OCI-LY7 (cell line): ENCODE measurements around the gene ST6GALNAC6. TPM values are rescaled to one million over a fixed set of nuclear protein-coding genes. Genes with fewer than 3 reads are reported as not detected.
A peak's percentile ranks its signal among the peaks of the same experiment; 100 is the strongest.

Experiments
- BruUV-seq: library from RNA; stranded (reverse); fragments of 400-500 nt; replicated peaks from 2 replicates; lab custom pipeline; 2021; lab: Mats Ljungman, UMichigan
- CTCF ChIA-PET: fragments of 300-600 bp; sonication (Branson Sonifier 250); formaldehyde crosslinking; loops from one replicate; lab custom pipeline; 2022; ENCODE audit warnings: antibody characterized with exemption; ENCODE audit not compliant: unreplicated experiment; lab: Charles Lee
- POLR2A ChIA-PET: fragments of 300-600 bp; sonication (Branson Sonifier 250); formaldehyde crosslinking; loops from one replicate; lab custom pipeline; 2022; ENCODE audit warnings: antibody characterized with exemption; lab: Charles Lee
- DNase-seq: peaks from one replicate; pipeline ENCODE4 v3.0.0-alpha.2; 2015; ENCODE audit warnings: low spot score
- H2AFZ ChIP-seq: fragments of 200-600 bp; sonication (generic), shearing (Covaris generic); 2 replicates; pipeline ENCODE4 v1.6.1; 2014; ENCODE audit warnings: mild to moderate bottlenecking, antibody characterized with exemption, low read length, moderate library complexity
- H3K27ac ChIP-seq: fragments of 200-600 bp; sonication (generic); 2 replicates; pipeline ENCODE4 v1.5.1; 2014; ENCODE audit warnings: mixed run types, low read depth, mild to moderate bottlenecking, moderate library complexity, low read length, inconsistent platforms; ENCODE audit not compliant: poor library complexity, severe bottlenecking
- H3K36me3 ChIP-seq: fragments of 200-600 bp; sonication (generic); 2 replicates; pipeline ENCODE4 v1.6.1; 2014; ENCODE audit warnings: mild to moderate bottlenecking, antibody characterized with exemption, low read length, moderate library complexity, mixed read lengths; ENCODE audit not compliant: insufficient read depth
- H3K4me1 ChIP-seq: fragments of 200-600 bp; sonication (generic); 2 replicates; pipeline ENCODE4 v1.5.1; 2014; ENCODE audit warnings: mild to moderate bottlenecking, low read length; ENCODE audit not compliant: insufficient read depth, poor library complexity, severe bottlenecking
- H3K4me2 ChIP-seq: fragments of 200-600 bp; sonication (generic); 2 replicates; pipeline ENCODE4 v1.6.1; 2014; ENCODE audit warnings: mild to moderate bottlenecking, low read length
- H3K4me3 ChIP-seq: fragments of 200-600 bp; sonication (generic); 2 replicates; pipeline ENCODE4 v1.5.1; 2014; ENCODE audit warnings: mild to moderate bottlenecking, low read depth, low read length; ENCODE audit not compliant: poor library complexity, severe bottlenecking
- H3K79me2 ChIP-seq: fragments of 200-600 bp; sonication (generic); 2 replicates; pipeline ENCODE4 v1.6.1; 2016; ENCODE audit warnings: low read depth, mild to moderate bottlenecking, low read length, moderate library complexity, mixed read lengths; ENCODE audit not compliant: insufficient read depth
- H3K9me2 ChIP-seq: fragments of 200-600 bp; sonication (generic); 2 replicates; pipeline ENCODE4 v1.6.1; 2016; ENCODE audit warnings: mild to moderate bottlenecking, low read length, mixed read lengths; ENCODE audit not compliant: insufficient read depth
- H3K9me3 ChIP-seq: fragments of 200-600 bp; sonication (generic); 2 replicates; pipeline ENCODE4 v1.6.1; 2014; ENCODE audit warnings: mild to moderate bottlenecking, mixed run types, low read length, mixed read lengths
- H4K20me1 ChIP-seq: fragments of 200-600 bp; sonication (generic); 2 replicates; pipeline ENCODE4 v1.6.1; 2014; ENCODE audit warnings: mild to moderate bottlenecking, antibody characterized with exemption, low read length, moderate library complexity, mixed read lengths; ENCODE audit not compliant: insufficient read depth
- EZH2phosphoT487 ChIP-seq: fragments of 200-600 bp; sonication (generic); IDR thresholded peaks from 2 replicates; pipeline ENCODE4 v1.6.1; 2018; ENCODE audit warnings: low read depth, borderline replicate concordance, mild to moderate bottlenecking, mixed run types, antibody characterized with exemption, low read length, moderate library complexity, mixed read lengths
- intact Hi-C: fragments of 100-400 bp; cut with micrococcal nuclease; formaldehyde crosslinking; loops from one replicate; pipeline ENCODE4 v1.10.0; 2022; ENCODE audit not compliant: unreplicated experiment
- total RNA-seq, 2 experiments: library from RNA; depleted of rRNA in 1 of 2; stranded (reverse); fragments of >200 nt in 1 of 2; shearing (Covaris generic) in 1 of 2; gene quantifications; 2 replicates each; pipeline ENCODE4 v1.2.3, GENCODE V29; 2014 to 2022
- TF ChIP-seq, protein P1 (sequence below): fragments of 200-600 bp; sonication (generic); conservative IDR thresholded peaks from 2 replicates; pipeline ENCODE4 v1.5.1; 2014; ENCODE audit warnings: mild to moderate bottlenecking, antibody characterized with exemption, low read length, moderate library complexity, mixed read lengths

The ST6GALNAC6 gene
- total RNA-seq, 2 experiments from 2014 or later, result 43.7 to 51.3 TPM

DNA sequence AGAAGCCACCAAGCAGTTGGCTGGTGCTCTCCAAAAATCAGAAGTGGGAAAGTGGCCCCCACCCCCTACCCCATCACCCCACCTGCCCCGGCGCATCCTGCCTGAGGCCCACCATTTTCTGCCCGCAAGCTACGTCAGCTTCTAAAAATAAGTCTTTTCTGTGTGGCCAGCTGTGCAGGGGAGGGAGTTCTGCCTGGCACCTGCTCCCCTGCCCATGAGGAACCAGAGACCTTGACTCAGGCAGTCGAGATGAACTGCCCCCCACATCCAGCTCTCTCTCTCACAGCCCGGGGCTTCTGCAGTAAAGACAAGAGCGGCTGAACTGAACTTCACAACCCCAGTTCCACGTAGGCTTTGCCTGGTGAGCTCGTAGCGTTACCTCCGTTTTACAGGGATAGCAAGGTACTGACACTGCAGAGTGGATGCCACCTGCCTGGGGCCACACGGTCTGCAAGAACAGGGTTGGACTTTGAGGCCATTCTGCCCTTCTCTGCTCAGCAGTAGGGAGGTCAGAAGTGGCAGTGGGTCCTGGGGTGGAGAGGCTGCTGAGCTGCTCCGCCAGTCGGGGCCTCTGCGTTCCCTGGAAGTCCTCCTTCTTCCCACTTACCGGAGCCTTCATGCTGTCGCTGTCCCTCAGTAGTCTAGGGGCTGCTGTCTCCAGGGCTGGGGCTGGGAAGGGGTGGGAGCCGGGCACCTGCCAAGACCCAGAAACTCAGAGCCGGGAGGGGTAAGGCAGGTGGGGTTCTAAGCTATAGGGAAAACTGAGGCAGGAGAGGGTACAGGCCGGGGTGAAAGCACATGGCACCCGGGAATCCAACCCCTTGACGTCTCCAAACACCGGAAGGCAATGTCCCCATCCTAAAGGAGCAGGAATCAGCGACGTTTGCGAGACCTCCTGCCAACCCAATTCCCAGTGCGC, 16.7 kb upstream of the ST6GALNAC6 start:
- Histone ChIP-seq H3K79me2 (peaks cover 32% of the 10 kb centered on the region), H3K4me1 (peaks cover 66% of the 10 kb centered on the region), H4K20me1 (0 out of 2 replicates have a peak, but pooled peaks cover under 1% of the 10 kb centered on the region), H3K4me3 (peak overlapping the region; percentile 89), H3K36me3 (peaks cover 48% of the 10 kb centered on the region), H2AFZ (no peak overlapping the region), H3K9me2 (no peaks in the 10 kb centered on the region), H3K9me3 (no peaks in the 10 kb centered on the region), H3K27ac (peak overlapping the region; percentile 91), H3K4me2 (peak overlapping the region; percentile 96)
- peak; percentile 96 for DNase-seq
- BruUV-seq, result TSS peak; percentile 77
- no peak for TF ChIP-seq EZH2phosphoT487
- TF ChIP-seq, protein P1, sequence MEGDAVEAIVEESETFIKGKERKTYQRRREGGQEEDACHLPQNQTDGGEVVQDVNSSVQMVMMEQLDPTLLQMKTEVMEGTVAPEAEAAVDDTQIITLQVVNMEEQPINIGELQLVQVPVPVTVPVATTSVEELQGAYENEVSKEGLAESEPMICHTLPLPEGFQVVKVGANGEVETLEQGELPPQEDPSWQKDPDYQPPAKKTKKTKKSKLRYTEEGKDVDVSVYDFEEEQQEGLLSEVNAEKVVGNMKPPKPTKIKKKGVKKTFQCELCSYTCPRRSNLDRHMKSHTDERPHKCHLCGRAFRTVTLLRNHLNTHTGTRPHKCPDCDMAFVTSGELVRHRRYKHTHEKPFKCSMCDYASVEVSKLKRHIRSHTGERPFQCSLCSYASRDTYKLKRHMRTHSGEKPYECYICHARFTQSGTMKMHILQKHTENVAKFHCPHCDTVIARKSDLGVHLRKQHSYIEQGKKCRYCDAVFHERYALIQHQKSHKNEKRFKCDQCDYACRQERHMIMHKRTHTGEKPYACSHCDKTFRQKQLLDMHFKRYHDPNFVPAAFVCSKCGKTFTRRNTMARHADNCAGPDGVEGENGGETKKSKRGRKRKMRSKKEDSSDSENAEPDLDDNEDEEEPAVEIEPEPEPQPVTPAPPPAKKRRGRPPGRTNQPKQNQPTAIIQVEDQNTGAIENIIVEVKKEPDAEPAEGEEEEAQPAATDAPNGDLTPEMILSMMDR, result no peak
- ChIA-PET POLR2A (interaction anchor here (0.5 to 3.4 kb wide), 15 partner anchors 8 to 373 kb away, joined by 3 to 22 read pairs (median 4); partner anchors contain the start of gene ST6GALNAC6), CTCF (interaction anchor here (0.6 to 1.0 kb wide), 3 partner anchors 12 to 46 kb away, joined by 5 to 14 read pairs (median 5); no protein-coding TSS in a partner anchor)
- intact Hi-C loops, result loop anchor here (1.0 to 5.0 kb wide), 3 partner anchors 11 to 129 kb away; partner anchors contain the start of genes CDK9 and FPGS

DNA sequence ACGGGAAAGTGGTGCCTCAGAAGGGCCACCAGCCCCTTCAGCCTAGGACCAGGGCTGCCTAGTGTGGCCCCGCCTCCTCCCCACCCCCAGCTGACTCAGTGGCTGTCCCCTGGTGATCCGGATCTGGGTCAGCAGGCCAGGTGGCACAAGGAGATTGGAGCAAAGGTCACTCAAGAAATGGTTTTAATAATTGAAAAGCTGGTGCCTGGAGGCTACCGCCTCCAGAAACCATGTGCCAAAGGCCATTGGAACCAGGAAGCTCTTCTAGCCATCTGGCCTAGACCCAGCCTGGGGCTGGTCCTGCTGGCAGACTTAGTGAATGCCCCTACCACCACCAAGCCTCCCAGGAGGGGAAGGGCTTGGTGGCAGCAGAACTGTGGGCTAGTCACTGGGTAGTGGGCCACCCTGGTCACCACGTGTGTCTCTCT, 15.9 kb upstream of the ST6GALNAC6 start:
- peaks cover 73% of the 10 kb centered on the region for H3K4me1 ChIP-seq
- peak overlapping the region; percentile 91 for H3K27ac ChIP-seq
- H2AFZ ChIP-seq, result no peak overlapping the region
- peak overlapping the region; percentile 89 for H3K4me3 ChIP-seq
- peaks cover 56% of the 10 kb centered on the region for H3K36me3 ChIP-seq
- no TSS peak for BruUV-seq
- H3K4me2 ChIP-seq, result peak overlapping the region; percentile 96
- DNase-seq, result no peak
- intact Hi-C loops, result loop anchor here (1.0 to 5.0 kb wide), 2 partner anchors 10 to 113 kb away; partner anchors contain the start of gene FPGS
- TF ChIP-seq, protein P1, result no peak
- TF ChIP-seq EZH2phosphoT487, result no peak
- CTCF ChIA-PET, result no interaction called here
- POLR2A ChIA-PET, result interaction anchor here (0.5 to 3.4 kb wide), 9 partner anchors 9 to 278 kb away, joined by 3 to 22 read pairs (median 4); partner anchors contain the start of gene ST6GALNAC6
- peaks cover 39% of the 10 kb centered on the region for H3K79me2 ChIP-seq
- no peaks in the 10 kb centered on the region for H3K9me2 ChIP-seq
- 0 out of 2 replicates have a peak, but pooled peaks cover 3% of the 10 kb centered on the region for H4K20me1 ChIP-seq
- H3K9me3 ChIP-seq, result no peaks in the 10 kb centered on the region
